NCI-H1417 treated with DMSO at 0.1 percent for 48 hours (cell line): ENCODE measurements around the gene PDE7B.
"Not testable (repeated sequence)": the region's sequence is repeated elsewhere in the genome, so short reads cannot be mapped to it uniquely, and the experiment has no call there.

ENCODE experiments used
- DNase-seq: peaks from one replicate; lab custom pipeline; 2025; lab: John Stamatoyannopoulos, UW

The PDE7B gene

DNA sequence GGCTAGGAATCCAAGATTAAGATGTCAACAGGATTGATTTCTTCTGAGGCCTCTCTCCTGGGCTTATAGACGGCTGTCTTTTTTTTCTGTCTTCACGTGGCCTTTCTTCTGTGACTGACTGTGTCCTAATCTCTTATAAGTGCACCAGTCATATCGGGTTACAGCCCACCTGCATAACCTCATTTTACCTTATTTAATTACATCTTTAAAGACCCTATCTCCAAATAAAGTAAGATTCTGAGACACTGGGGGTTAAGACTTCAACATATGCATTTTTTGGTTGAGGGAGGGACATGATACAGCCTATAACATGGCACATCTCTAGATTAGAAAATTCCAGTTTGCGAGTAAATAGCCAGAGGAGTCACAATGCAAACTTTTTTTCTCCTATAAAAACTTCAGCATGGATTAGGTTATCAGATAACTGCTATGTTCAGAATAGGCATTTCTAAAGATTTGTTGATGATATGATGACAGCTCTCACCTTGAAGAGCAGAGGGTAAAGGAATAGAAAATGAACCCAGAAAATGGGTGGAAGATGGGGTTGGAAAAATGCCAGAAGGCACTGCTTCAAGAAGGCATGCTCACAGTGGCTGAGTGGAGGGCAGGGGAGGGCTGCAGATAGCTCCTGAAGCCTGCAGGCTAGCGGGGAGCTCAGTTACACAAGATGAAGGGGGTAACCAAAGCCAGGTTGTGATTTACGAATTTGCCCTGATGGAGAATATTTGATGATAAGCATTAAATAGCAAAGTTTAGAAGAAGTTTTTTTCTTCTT, 8.7 kb upstream of the PDE7B start:
- no peak for DNase-seq

DNA sequence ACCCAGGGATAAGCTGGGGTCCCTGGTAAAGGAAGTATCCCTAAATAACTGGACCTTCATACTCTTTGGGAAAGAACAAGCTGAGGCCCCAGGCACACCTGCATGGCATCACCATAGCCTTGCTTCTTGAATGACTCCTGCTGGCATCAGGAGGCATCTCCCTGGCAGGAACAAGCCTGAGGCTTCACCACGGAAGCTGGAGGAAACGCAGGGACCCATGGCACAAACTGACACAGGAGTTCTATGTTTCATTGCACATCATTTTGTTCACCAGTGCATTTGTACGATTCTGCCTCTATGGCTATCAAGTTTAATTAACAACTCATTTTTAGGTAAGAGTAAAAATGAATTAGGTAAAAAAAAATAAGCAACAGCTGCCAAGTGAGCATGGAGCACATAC, 619 bp upstream of the PDE7B start:
- no peak for DNase-seq

DNA sequence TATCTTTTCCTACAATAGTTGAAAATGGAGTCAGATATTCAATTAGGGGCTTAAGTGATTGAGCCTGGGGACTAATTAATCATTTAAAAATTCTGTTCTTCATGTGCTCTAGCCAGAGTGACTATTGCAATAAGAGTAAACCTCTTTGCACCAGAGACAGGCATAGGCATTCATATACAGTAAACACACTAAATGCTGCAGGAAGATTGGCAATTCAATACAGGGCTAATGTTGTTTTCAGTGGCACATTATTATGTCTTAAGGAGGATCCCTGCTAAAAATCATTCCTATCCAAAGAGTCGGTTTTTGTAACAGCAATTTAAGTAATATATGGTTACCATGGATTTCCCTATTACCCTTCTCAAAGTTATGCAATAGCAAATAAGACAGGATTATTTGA, 1.2 kb downstream of the PDE7B start:
- no peak for DNase-seq

DNA sequence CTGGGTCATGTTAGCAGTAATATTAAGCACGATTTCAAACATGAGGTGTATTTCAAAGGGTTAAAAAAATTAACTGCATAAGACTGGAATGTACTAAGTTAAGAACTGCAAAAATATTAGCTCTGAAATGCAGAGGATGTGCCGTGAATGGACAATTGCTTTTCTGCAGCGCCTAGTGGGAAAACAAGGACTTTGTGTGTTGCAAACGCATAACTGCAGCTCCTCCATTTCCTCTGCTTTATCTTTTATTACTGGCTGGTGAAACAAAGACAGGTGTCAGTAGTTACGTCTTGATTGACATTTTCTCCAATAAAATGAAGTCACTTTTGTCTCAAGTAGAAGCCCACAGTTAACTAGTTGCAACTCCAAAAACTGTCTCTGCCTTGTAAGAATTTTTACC, 1.7 kb downstream of the PDE7B start:
- no peak for DNase-seq

DNA sequence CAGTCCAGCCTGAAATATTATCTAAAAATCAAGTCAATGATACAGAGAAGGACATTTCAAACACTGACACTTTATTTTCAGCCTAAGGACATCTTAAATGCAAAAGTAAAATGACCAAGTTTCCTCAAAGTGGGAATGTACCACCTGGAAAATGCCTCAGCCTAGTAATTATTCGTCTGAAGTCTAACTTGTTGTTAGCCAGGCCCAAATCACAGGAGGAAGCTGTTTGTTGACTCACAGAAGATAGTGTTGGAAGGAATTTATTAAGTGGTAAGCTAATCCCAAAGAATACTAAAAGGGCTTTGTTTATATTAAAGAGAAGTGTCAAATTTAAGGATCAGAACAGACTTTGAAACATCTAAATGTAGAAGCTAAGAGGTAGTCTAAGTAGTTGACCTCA, 2.5 kb downstream of the PDE7B start:
- no peak for DNase-seq

DNA sequence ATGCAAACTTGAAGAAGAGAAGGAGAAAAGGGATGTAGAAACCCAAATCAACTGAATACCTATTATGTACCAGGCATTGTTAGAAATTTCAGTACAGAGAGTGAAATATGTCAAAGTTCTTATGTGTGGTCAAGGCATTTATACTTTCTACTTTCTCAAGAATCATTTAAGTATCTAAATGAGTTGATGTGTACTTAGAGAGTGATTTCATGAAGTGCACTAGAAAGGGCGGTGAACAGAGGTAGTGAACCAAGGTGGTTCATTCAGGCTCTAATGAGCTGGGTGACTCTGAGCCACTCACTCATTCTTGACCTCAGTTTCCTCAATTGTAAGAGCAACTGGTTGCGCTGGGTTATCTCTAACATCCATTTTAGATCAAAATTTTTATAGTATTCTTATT, 3.3 kb downstream of the PDE7B start:
- no peak for DNase-seq

DNA sequence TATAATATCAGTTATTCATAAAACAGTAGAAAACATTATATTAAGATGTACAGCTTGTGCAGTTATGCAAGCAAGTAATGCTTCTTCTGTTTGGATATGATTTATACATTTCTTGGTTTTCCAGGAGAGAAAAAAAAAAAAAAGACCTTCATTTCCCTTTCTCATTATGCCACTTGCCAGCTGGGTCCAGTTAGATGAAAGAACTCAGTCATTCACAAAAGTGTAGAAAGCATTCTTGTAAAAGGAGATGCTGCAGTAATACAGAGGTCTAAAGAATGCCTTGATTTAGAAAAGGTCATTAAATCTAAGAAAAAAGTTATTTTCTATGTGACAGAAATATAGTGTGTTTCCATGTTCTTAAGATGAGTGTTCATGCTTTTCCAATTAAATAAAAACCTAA, 7.4 kb downstream of the PDE7B start:
- no peak for DNase-seq

DNA sequence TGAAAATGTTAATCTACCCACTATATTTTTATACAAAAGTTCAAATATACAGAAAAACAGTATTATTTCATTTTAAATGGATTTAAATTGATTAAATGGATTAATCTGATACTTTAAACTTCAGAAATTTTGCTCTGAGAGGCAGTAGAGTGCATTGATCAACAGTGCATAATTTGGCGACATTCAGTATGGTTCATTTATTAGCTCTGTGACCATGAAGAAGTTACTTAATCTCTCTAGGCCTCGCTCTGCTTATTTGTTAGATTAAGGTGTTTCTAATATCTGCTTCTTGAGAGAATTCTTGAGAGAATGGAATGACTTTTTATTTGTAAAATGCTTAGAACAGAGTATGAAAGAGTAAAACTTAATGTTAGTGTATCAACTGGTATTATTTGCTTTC, 8.9 kb downstream of the PDE7B start:
- no peak for DNase-seq

DNA sequence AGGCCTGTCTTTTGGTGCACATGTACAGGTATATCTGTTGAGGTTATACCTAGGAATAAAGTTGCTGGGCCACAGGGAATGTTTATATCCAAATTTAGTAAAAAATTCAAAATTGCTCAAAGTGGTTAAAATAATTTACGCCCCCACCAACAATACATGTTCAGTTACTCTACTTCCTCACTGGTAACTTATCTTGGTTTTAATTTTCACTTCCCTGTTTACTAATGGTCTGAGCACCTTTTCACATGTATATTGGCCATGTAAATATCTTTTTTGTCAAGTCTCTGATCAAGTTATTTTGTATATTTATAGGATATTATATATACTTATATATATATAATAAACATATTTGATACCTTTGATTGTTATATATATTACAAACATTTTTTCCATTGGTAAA, 9.7 kb downstream of the PDE7B start:
- no peak for DNase-seq

DNA sequence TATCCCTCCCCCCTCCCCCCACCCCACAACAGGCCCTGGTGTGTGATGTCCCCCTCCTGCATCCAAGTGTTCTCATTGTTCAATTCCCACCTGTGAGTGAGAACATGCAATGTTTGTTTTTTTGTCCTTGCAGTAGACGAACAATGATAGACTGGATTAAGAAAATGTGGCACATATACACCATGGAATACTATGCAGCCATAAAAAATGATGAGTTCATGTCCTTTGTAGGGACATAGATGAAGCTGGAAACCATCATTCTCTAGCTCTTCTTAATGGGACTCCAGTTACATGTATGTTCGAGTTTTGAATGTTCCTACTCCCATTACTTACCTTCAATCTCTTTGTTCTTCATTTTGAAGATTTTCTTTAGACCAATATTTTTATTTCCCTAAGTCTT, 13.4 kb downstream of the PDE7B start:
- DNase-seq = not testable (repeated sequence)

DNA sequence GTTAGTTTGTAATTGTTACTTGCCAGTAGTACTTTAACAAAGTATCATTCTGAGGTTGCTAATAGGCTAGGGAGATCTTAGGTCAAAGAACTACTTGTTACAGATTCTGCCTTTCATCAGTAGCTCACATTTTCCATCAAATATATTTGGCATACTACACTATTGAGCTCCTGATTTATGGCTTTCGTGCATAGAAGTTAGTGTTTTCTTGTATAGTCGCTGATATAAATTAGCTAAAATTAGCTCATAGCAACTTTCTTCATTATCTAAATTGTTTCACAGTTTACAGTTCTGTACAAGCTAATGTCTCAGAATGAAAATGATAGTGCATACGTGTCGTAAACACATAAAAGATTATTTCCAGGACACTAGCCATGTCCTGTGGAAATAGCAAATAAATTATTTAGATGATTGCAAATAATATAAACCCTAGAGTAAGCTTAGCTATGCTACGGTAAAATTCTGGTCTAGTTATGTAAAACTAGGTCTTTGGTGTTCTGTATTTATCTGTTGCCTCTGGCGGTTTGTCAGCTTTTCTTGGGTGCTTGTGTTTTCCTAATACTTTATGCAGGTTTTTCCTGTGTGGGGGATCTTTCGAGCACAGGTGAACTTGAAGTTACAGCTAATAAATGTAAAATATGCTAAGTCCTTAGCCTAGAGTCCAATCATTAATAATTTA, 15.1 kb downstream of the PDE7B start:
- no peak for DNase-seq

DNA sequence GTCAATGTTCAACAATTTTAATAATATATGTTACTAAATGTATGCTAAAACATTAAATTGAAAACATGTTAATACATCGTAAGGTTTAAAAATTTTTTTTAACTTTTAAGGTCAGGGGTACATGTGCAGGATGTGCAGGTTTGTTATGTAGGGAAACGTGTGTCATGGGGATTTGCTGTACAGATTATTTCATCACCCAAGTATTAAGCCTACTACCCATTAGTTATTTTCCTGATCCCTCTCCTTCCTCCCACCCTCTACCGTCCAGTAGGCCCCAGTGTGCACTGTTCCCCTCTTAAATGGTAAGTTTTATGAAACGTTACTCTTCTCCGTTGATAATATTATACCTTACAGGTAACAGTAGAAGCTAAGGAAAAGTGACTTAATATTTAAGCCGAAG, 15.8 kb downstream of the PDE7B start:
- no peak for DNase-seq

DNA sequence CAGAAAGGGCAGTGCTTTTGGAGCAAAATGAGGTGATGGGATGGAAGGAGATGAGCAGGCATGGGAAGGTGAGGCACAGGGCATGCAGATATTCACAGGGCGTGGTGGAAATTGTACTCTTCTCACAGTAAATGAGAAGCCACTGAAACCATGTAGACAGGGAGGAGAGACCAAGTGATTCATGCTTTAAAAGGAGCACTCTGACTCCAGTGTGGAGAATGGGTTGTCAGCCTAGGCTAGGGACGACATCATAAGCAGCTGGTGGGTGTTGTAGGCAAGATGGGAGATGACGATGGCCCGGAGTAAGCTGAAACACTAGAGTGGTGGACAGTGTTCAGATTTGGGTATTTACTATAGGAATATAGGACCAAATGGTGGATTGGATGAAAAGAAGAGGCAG, 18.4 kb downstream of the PDE7B start:
- no peak for DNase-seq

DNA sequence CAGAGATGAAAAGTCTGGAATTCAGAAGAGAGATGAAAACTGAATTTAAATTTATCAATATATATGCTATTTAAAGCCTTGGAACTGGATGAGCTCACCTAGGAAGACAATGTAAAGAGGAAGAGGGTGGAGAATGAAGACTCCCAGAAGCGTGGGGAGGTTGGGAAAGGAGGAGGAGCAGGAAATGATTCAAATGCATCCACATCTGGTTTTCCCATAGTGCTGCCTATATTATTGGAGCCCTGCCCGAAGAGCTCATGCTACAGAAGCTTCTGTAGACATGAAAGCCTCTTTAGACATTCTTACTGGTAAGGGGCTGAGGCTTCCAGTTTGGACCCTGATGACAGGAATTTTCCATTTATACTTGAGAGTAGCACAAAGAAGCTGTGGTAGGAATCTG, 19.2 kb downstream of the PDE7B start:
- no peak for DNase-seq

DNA sequence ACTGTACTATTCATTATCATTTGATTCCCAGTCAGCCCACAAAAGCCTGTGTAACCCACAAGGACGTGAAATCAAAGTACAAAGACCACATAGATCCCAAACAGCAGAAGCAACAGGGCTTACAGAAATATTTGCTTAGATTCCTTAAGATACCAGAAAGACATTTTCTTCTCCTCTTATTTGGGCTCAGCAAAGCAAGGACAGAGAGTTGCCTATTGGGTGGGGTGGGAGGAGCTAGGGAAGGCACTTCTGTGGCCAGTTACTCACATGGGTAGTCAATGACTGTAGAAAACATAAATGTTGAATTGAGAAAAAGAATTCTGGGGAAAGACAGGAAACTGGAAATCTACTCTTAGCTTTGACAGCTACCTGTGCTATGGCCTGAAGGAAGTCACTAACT, 19.8 kb downstream of the PDE7B start:
- no peak for DNase-seq

DNA sequence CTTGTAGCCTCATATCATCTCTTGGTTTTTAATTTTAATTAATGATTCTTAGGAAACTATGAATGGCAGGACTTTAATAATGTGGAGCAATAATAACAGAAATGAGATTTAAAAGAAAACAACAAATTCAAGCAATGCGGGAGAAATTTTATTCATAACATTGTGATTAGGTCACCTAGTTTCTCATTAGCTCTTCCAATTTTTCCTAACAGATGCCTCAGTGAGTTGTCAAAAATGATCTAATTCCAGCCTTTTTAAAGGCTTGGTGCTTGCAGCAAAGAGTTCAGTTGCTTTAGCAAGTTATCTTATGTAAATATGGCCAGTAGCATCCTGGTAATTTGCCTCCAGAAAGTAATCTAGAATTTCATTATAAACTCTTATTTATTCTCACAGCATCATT, 20.4 kb downstream of the PDE7B start:
- DNase-seq = no peak

DNA sequence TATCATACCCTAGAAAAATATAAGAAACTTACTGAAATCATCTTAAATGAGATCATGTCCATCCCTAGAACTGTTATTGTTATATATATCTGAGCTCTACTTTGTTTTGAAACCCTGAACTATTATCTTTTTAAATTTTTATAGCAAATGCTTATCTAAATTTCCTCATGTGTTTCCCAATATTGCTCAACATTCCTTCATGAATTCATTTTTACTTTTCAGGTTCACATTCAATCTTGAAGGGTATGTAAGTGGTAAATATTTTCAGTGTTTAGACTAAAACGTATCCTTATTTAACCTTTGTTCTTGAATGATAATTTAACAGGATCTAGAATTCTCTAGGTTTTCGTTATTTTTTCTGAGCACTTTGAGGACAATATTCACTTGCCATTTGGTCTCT, 23.9 kb downstream of the PDE7B start:
- DNase-seq = no peak

DNA sequence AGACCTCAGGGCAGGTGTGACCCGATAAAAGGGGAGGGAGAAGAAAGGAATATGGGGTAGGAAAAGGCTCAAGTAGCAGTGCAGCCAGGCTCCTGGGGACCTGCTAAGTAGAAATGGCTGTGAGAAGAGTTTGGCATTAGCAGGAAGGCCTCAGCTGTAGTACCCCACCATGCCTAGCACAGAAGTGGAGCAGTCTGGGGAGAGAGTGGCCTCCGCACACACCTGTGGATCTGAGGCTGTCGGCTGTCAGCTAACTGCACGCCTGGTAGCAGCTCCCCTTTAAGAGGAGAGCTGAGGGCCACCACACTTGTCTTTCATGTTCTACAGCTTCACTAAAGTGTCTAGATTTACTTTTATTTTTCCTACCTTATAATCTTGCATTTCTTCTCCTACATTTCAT, 24.6 kb downstream of the PDE7B start:
- DNase-seq = no peak

DNA sequence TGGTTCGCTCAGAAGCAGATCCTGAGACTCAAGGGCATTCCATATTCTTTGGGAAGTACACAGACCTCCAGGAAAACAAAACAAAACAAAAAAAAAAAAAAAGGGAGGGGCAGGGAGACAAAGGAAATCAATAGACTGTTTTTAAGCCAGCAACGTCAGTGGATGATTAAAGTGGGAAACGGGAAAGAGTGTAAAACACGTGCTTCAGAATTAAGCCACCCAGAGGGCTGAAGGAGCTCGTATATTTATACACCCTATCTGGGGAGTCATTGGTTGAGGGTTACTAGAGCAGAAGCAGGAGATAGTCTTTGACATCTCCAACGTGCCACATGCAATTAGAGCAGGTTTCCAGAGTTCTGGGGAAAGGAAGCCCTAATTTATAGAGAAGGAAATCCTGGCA, 26.2 kb downstream of the PDE7B start:
- DNase-seq = no peak

DNA sequence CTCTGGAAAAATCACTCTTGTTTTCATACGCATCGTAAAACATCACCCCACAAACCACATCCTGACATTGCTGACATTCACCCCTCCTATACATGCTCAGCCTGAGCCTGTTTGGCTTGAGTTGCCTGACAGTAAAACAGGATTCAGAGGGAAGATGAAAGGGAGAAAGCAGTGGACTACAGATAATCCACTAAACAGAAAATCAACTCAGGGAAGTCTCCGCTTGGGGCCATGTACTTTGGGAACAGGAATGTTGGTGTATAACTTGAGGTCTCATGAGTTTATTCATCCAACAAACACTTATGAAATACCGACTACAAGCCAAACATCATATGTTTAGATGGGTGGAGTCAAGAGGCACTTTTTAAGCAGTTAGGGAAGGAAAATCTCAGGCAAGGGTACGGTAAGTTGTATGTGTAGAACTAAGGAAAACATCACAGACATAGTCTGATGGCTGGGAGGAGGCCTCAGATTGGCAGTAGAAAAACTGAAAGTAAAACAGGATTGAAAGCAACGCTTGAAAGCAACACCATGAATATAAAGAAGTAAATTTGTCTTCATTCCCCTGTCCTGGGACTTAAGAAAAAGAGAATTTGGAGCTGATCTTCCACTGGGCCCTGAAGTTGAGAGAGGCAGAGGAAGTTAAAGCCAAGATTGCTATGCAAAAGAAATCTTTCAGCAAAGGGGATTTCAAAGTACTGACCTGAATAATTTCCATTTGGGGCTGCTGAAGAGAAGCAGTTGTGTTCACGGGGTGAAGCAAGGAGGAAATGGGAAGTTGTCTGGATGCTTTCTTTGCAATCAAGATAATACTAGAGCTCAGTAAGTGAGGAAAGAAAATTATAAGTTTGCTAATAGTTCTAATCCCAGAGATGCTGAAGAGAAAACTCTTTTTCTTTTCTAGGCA, 28.8 kb downstream of the PDE7B start:
- DNase-seq = no peak

DNA sequence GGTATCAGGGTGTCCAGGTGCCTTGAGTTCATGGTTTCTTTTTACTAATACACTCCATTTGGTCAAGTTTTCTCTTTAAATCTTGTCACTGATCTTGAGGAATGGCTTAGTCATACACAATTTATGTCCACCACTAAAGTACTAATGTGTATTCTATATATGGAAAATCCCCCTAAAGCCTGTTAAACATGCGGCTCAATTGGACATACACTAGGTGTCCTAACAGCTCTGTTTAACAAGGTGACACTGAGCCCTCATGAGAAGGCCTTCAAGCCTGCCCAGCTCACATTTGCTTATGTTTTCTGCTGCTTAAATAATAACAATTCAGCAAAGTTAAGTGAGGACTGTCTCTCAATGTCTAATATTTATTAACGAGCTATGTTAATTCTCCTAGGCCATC, 31.5 kb downstream of the PDE7B start:
- DNase-seq = no peak

DNA sequence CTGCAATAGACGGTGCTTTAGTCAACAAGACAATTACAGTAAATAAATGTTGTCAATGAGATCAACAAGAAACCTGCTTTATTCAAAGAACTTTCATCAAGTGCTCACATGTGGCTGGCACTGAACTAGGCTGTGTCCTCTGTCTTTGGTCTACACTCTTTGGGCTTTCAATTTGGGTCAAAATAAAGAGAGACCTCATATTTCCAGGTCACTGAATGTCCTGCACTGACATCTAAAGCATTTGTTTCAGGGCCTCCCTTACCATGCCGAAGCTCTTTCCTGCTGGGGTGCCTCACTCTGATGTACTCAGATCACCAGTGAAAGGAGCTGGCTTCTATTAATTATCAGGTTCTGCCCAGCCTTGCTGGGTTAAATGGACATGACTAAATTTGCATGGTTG, 32.0 kb downstream of the PDE7B start:
- DNase-seq = no peak

DNA sequence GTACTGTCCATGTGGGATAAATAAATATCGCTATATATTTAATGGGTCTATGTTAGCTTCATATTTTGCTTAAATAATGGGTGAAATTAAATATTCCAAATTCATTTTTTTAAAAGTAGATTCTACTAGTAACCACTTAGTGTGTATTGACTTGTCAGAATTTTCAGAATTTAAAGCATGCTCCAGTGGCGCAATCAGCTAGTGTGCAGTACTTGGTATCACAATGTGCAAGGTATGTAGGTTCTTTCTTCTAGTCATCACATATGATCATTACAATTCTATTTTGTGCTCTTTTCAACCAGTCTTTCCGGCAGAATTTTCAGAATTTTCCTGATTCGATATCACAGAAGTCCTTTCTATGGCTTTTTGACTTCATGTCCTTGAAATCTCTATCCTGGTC, 32.6 kb downstream of the PDE7B start:
- no peak for DNase-seq
